Activated CD4-positive, alpha-beta T cell treated with anti-CD3 and anti-CD28 coated beads for 4 hours (primary cell): ENCODE data around the gene RGS17.
"Not testable (repeated sequence)": the region's sequence is repeated elsewhere in the genome, so short reads cannot be mapped to it uniquely, and the experiment has no call there.

Experiments used
- DNase-seq, 2 donors: peaks; one replicate each; pipeline ENCODE4 v3.0.0-alpha.2; 2020

The RGS17 gene

GRCh38 chr6:153028963-153029362 is 102.1 kb downstream of the RGS17 start:
- DNase-seq: no peak

- DNase-seq: no peak
Observed at GRCh38 chr6:153028286-153028685, 102.8 kb downstream of the RGS17 start.

GRCh38 chr6:153027480-153027879 is 103.6 kb downstream of the RGS17 start:
- no peak for DNase-seq

- no peak for DNase-seq
Observed at GRCh38 chr6:153024709-153025017, 106.4 kb downstream of the RGS17 start.

- peak; percentile 11 to 46 for DNase-seq
Observed at GRCh38 chr6:153023977-153024708, 106.9 kb downstream of the RGS17 start.

- DNase-seq: no peak
Observed at GRCh38 chr6:153018355-153018754, 112.7 kb downstream of the RGS17 start.

GRCh38 chr6:153016846-153017245 is 114.2 kb downstream of the RGS17 start:
- DNase-seq: no peak

GRCh38 chr6:153015094-153015640 is 115.9 kb downstream of the RGS17 start:
- no peak for DNase-seq

GRCh38 chr6:153013438-153013837 is 117.6 kb downstream of the RGS17 start:
- DNase-seq: no peak

GRCh38 chr6:153012856-153013255 is 118.2 kb downstream of the RGS17 start:
- DNase-seq: no peak

- DNase-seq: no peak
Observed at GRCh38 chr6:153003366-153003690, 127.8 kb downstream of the RGS17 start.

- peak; percentile 81 to 82 for DNase-seq
Observed at GRCh38 chr6:153002613-153003365, 128.3 kb downstream of the RGS17 start, which contains the start of gene MTRF1L. TSS of gene MTRF1L (minus strand) at chr6:153002709. CDS start at chr6:153002685, 24 bp downstream.

- peak; percentile 10 to 13 for DNase-seq
Observed at GRCh38 chr6:153001767-153002612, 129.1 kb downstream of the RGS17 start.

- not testable (repeated sequence) for DNase-seq
Observed at GRCh38 chr6:153000790-153001189, 130.3 kb downstream of the RGS17 start.

- DNase-seq: no peak
Observed at GRCh38 chr6:153000243-153000642, 130.8 kb downstream of the RGS17 start.

- not testable (repeated sequence) for DNase-seq
Observed at GRCh38 chr6:152999538-152999937, 131.5 kb downstream of the RGS17 start.

- no peak for DNase-seq
Observed at GRCh38 chr6:152993847-152994246, 137.2 kb downstream of the RGS17 start.

- DNase-seq: no peak
Observed at GRCh38 chr6:152993431-152993830, 137.7 kb downstream of the RGS17 start.

GRCh38 chr6:152986978-152987377 is 144.1 kb downstream of the RGS17 start:
- no peak for DNase-seq

- DNase-seq: not testable (repeated sequence)
Observed at GRCh38 chr6:152985300-152985699, 145.8 kb downstream of the RGS17 start.

GRCh38 chr6:152984513-152984872 is 146.6 kb downstream of the RGS17 start:
- no peak for DNase-seq

GRCh38 chr6:152983637-152984512 is 147.2 kb downstream of the RGS17 start:
- peak; percentile 90 to 94 for DNase-seq
